ENCODE results near the gene IGF2.

The IGF2 gene

DNA sequence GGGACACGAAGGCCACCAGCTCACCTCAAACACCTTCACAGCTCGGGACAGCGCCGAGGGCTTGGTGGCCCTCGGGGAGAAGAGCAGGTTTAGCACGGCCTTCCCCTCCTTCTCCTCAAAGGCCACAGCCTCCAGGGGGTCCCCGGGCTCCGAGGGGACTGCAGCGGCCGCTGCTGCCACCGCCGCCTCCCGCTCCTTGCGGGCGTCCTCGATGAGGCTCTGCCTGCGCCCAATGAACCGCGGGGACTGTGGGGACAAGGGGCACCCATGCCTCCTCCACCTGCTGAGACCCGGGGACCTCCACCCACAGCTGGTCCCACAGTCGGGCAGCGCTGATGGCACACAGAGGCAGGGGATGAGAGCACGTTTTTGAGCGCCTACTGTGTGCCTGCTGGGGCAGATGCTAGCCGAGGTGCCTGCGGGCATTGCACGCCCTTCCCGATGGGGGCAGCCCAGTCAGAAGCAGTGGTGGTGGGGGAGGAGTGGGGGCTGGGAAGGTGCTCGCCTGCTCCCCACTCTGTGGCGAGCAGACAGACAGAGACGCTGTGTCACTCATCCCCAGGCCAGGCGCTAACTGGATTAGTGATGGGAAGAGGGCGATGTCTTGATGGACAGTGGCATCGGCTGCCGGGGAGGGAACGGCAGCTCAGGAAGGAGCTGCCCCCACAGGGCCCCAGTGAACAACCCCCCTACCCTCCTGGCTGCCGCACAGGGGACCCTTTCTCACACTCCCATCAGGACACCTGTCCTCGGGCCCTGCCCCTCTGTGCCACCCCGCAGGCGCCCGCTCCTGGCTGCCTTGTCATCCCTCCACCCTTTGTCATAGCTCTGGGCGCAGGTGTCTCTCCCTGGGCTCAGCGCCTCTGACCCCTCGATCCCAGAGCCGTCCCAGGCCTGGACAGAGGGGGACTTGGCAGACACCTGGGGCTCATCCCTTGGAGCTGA, 30.7 kb upstream of the IGF2 start:
- DNase-seq = no peak

DNA sequence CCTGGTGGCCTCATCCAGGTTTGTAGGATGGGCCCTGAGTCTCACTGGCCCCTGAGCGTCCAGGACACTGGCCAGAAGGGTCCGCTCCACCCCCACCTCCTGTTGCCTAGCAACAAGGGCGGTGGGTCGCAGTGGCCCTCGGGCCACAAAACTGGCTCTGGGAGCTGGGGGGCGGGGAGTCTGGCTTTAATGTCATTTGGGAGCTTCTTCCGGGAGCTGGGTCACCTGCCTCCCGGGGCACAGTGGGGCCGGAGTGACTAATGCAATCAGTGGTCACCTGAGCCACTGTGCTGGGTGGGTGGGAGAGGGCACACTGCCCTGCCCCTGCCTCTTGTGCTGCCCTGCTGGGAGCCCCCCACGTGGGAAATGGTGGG, 29.8 kb upstream of the IGF2 start:
- DNase-seq = no peak

DNA sequence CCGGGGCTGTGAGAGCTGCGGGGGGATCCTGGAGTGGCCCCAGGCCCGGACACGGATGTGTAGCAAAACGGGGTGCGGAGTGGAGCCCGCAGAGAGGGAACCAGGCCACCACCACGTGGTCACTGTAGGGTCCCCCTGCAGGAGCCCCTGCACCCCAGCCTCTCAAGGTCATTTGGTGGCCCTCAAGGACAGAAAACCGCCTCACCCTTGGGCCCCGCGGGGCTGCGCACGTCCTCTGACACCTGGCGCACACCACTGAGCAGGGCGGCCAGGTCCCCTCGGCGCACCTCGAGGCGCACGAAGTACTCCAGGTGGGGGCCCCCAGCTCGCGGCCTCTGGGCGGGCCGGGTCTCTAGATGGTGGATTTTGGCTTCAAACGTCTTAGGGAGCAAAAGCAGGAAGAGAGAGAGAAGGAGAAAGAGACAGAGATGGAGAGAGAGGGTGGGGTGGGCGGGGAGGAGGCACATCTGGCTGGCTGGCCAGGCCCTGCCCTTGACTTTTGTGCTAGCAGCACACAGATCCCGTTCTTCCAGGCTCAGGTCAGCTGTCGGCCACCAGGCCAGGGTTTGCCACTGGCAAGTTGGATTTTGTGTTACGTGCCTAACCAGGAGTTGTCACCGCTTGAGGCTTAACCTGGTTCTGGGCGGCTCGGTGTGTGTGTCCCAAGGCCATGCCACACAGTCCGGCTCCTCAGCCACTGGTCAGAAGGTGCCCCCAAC, 29.3 kb upstream of the IGF2 start:
- DNase-seq = no peak

DNA sequence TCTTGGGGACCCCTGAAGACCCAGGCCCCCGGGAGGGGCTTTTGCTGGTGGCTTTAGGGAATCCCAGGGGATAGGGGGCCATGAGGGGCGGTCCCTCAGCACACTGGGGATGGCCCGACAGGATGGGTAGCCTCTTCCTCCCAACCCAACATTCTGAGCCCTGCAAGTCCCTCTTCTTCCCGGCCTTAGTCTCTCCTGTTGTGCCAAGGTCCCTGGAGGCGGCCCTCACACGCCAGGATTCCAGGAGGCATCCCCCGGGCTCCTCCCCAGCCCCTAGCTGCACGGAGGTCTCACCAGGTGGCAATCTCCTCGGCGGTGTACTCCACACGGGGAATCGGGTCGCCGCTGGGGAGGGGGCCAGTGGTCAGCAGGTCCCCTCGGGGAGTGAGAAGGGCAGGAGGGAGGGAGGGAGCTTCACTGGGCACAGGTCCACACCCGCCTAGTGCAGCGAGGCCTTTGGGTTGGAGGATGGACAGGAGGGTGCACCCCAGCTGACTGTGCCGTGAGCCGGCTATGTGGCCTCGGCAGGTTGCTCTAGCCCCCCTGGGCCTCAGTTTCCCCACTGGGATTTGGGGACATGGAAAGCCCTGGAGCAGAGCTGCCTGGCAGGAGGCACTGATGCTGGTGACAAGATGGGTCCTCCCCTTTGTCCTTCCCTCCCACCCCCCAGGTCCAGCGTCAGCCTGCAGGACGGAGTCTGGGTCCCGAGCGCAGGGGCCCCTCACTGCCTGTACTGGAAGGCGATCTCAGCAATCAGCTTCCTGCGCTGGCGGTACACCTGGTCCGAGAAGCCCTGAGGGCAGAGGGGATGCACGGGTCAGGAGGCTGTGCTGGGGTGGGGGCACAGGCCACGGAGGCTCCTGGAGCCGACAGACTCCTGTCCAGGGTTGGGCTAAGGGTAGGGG, 28.2 kb upstream of the IGF2 start:
- DNase-seq = no peak

DNA sequence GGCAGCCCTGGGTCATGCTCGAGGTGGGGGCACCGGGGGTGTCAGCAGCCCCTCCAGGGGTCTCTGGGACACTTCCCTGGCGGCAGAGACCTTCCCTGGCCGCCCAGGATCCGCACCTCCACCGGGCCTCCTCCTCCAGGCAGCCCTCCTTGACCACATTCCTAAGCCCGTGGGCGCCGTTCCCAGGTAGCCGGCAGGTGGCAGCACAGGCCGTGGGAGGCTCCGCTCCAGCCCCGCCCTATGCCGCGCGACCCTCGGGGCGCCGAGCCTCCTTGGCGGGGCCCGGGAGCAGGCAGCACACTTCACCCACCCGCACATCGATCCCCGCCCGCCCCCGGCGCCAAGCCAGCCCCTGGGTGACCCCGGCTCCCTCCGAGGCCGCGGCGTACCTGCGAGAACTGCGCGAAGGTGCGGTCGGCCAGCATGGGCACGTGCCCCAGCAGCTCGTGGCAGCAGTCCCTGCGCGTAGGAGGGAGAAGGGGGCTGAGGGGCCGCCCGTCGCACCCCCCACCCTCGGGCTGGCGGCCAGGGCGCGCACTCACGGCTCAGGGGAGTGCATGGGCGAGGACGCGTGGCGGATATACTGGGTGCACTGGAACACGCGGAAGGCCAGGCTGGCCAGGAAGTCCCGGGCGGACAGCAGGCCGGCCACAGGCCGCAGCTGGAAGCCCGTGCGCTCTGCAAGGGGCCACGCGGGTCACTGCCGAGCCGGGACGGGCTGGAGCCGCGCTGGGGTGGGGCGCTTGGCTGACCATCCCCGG, 27.1 kb upstream of the IGF2 start:
- peak; percentile 28 for DNase-seq

DNA sequence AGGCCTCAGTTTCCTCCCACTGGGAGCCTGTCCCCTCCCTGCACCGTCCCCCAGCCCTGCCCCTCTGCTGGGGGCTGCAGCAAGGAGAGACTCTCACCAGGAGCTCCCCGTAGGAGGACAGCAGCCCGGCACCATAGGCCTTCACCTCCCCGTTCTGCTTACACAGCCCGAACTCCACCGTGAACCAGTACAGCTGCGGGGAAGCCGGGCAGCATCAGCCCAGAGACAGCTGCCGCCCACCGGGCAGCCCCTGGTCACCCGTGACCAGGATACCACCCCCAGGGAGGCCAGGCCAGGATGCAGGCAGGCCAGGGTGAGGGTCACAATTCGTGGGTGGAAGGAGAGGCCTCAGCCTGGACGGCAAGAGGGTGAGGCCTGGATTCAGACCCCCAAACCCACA, 26.4 kb upstream of the IGF2 start:
- no peak for DNase-seq

DNA sequence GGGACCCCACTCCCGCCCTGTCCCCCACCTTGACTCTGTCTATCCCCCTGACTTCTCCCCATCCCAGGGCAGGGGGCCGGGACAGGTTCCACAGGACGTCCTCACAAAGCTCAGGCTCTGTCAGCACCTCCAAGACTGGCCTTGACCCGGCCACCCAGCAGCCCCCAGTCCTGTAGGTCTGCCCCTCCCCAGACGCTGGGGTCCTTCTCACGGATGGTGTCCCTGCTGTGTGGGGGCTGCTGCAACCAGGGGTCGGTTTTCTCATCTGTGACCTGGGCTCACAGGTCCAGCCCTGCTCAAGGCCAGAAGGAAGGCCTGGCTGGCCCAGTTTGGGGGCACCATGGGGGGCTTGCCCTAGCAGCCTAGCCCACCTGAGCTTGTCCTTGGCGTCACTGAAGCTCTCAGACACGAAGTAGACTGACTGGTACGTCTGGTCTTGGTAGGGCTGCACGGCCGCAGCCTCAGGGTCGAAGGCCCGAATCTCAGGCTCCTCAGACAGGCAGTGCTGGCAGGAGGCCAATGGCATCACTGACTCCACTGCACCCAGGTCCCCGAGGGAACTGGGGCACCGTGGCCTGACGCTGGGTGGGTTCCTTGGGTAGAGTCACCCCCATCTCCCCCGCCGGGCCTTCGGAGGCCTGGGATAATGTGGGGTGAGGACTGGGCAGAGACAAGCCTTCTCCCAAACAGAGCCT, 25.8 kb upstream of the IGF2 start:
- no peak for DNase-seq

DNA sequence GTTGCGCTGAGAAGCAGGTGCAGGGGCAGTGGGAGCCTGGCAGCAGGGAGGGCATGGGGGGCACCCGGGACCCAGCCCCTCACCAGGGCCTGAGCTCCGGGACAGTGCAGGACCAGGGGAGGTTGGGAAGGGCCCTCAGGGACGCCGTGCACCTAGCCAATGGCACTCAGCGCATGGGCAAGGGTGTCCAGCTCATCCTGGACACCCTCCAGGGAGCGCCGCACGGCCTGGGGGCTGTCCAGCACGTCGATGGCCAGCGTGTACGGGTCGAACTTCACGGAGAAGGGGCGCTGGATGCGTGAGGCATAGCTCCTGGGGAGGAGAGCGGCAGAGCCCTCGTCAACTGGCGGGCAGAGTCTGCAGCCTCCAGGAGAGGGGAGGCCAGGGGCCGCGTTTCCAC, 24.9 kb upstream of the IGF2 start:
- DNase-seq = no peak

DNA sequence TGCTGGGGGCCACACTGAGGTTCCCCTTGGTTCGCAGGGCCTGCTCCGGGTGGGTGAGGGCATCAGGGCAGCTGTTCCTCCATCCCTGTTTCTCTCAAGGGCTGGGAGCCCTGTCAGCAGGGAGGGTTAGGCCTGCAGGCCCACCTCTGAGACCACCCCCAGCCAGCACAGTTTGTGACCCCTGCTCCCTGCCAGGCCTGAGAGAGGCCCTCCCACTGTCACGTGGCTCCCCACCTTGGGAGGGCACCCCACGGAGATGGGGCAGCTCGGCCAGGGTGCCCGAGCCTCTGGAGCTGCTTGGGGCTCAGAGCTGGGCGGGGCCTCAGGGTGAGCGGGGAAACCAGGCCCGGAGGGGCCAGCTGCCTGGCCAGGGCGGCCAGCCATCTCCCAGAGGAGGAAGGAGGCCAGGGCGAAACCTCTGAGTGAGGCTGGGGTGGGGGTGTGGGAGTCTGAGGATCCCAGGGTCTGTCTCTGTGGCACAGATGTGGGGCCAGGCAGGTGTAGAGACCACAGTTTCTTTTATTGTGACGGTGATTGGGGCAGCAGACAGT, 24.3 kb upstream of the IGF2 start:
- no peak for DNase-seq

DNA sequence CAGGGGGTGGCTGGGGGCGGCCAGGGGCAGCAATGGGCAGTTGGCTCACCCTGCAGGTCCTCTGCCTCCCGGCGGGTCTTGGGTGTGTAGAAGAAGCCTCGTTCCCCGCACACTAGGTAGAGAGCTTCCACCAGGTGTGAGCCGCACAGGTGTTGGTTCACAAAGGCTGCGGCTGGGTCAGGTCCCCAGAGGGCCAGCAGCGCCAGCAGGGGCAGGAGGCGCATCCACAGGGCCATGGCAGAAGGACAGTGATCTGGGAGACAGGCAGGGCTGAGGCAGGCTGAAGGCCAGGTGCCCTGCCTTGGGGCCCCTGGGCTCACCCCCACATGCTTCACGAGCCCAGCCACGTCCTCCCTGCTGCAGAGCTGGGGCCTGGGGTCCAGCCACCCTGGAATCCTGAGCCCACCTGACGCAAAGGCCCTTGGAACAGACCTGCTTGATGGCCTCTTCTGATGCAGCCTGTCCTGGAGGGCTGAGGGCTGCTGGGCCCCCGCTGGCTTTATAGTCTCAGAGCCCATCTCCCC, 21.6 kb upstream of the IGF2 start, which contains the start of gene INS:
TSS of gene INS (minus strand) at position 474 of the 524 bp plus-strand sequence. CDS start at position 236, 238 bp downstream.
- no peak for DNase-seq

DNA sequence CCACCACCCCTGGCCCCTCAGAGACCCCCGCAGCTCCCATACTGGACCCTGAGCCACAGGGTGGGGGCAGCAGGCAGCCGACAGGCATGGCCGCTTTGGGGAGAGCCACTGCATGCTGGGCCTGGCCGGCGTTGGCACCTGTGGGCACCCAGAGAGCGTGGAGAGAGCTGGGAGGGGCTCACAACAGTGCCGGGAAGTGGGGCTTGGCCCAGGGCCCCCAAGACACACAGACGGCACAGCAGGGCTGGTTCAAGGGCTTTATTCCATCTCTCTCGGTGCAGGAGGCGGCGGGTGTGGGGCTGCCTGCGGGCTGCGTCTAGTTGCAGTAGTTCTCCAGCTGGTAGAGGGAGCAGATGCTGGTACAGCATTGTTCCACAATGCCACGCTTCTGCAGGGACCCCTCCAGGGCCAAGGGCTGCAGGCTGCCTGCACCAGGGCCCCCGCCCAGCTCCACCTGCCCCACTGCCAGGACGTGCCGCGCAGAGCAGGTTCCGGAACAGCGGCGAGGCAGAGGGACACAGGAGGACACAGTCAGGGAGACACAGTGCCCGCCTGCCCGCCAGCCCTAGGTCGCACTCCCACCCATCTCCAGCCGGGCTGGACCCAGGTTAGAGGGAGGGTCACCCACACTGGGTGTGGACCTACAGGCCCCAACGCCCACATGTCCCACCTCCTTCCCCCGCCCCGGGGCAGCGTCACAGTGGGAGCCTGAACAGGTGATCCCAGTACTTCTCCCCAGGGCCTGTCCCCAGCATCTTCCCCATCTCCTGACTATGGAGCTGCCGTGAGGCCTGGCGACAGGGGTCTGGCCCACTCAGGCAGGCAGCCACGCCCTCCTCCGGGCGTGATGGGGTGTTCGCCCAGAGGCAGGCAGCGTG, 20.6 kb upstream of the IGF2 start:
- DNase-seq = no peak

DNA sequence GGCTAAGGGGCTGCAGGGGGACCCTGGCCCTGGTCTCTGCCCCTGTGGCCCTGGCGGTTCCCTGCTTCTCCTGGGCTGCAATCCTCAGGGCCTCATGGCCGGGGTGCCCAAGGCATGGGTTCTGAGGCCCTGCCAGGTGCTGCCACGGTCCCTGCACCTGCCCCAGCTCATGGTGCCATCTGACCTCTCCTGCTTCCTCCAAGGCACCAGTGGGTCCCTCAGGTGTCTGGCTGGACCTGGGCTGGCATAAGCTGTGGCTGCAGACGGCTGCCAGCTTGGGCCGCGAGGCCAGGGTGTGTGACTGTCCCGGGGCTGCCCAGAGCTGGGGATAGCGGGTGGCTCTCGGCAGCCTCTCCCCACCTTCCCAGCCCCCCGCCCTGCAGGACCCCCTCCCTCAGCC, 19.8 kb upstream of the IGF2 start:
- DNase-seq = no peak

DNA sequence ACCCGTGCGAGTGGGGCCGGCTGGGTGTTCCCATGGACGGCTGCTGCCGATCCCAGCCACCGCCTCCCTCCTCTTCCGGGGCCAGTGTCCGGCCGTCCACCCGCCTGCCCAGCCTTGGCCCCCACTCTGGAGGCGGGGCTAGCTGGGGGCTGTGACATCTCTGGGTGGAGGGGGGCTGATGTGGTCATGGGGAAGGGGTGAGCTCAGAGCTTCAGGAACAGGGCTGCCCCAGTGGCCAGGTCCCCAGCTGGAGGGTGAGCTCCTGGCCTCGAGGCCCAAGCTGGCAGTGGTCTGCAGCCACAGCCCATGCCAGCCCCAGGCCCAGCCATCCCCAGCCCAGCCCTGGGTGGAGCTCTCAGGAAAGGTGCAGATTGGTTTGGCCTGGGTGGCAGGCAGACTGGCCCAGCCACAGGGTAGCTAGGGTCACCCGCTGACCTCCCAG, 19.1 kb upstream of the IGF2 start:
- no peak for DNase-seq

DNA sequence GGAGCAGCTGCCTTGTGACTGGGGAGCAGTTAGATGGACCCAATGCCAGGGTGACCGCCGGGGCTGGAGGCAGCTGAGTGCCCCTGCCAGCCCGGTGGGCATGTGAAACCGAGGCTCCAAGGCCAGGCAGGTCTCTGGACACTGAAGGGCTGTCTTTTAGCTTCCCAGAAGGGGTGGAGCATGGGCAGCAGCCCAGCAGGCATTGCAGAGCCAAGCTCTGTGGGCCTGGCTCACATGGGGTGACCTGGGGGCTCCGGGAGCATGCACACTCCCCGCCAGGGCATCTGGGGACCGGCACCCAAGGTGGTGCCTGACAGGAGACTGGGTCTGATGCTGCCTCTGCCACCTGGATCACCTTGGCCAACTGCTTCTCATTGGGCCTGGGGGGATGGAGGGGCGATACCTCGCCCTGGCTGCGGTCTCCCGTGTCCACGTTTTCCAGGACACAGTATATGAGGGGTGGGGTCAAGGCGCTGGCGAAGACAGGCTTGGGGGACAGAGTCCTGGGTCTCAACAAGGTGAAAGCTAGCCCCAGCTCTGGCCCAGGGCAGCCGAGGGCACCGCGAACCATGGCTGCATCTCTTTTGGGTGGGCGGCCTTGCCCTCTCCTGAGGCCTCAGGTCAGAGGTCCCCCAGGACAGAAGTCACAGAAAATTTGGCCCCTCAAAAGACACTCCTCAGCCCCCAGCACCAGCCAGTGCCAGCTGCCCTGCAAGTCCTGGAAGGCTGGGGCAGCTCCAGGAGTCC, 18.3 kb upstream of the IGF2 start:
- no peak for DNase-seq

DNA sequence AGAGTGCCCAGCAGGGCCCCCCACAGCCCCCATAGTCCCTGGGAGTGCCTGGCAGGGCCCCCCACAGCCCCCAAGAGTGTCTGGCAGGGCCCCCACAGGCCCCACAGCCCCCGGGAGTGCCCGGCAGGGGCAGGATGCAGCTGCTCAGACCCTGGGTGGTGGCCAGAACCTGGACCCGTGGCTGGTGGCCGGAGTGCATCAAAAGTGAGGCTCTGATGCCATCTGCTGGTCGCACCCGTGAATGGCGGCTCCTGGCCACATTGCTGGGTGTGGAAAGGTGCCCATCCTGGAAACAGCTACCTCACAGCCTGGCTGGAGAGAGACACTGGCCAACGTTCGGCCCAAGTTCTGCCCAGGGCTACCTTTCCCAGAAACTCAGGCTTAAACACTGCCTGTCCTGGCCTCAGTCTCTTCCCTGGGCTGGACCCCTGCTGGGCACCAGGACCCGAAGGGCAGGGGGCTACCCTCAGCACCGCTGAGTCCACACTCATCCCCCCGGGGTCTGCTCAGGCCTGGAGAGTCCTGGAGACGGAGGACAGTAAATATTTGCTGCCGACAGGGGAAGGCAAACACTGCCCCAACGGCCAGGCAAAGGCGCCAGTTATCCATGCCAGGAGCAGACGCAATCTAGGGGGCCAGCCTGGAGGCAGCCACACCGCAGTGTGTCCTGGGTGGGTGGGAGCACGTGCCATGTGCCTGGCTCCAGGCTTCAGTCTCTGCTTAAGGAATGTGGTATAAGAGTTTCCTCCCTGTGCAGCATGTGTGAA, 17.4 kb upstream of the IGF2 start:
- peak; percentile 25 for DNase-seq

DNA sequence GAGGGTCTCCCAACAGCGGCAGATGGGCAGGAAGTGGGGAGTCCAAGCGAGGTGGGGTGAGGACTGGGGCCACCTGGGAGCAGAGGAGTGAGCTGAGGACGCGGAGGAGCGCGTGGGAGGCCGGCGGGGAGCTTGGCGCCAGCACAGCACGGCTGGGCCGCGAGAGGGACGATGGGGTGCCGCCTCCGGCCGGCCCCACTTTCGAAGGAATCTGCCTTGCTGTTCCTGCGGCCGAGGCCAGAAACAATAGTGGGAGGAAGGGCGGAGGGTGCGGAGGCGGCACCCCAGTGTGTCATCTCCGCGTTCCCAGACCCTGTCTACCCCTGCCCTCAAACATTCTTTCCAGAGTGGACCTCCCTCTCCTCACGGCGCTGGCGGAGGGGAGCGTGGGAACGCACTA, 16.3 kb upstream of the IGF2 start:
- DNase-seq = no peak

DNA sequence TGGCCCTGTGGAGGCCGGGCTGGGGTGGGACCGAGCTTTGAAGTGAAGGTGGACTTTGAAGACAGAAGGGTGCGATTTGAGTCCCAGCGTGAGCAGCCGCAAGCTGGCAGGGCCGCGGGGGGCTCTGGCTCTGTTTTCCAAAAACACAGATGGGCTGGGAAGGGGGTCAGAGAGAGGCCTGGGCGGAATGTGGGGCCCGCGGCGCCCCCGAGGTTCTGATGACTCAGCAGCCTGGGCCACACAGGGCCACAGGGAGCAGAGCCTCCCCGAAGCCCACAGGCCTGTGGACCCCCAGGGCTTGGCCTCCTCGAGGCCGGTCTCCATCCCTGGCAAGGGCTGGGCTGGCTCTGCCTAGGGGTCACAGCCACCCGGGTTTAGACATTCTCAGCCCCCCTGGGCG, 15.7 kb upstream of the IGF2 start:
- no peak for DNase-seq

DNA sequence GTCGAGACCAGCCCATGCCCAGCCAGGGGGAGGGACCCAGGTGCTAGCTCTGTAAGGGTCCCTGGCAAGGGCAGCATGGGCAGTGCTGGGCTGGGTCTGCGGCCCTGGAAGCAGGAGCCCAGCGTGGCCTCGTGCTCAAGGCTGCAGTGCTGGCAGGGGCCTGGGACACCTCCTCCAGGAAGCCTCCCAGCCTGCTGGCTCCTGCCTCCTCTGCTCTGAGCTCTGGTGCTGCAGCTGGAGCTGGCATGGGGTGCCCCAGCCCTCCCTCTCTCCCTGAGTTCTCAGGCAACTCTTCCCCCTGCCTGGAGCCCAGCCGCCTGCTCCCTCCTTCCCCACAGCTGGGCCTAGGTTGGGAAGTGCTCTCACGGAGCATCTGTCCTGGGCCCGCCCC, 15.0 kb upstream of the IGF2 start:
- no peak for DNase-seq
